ENCODE results near the gene PDE4B.

- TF ChIP-seq POLR2A (IDR thresholded peaks at IDR 0.05; ENCODE audit: low read length): no peak
- TF ChIP-seq GATA1 (IDR thresholded peaks at IDR 0.05; ENCODE audit: low read depth, low read length): no peak
Measured at GRCh38 chr1:66278260-66279021, 485.7 kb downstream of the PDE4B start.

Measured in erythroblast (primary cell).